HepG2 (cell line): Measurements from ENCODE around the gene NPAS2. TPM values are rescaled to one million over a fixed set of nuclear protein-coding genes. Genes with fewer than 3 reads are reported as not detected.

Experiments
- AHDC1 ChIP-seq: sonication (generic); formaldehyde crosslinking; IDR thresholded peaks from 2 replicates; pipeline ENCODE4 v1.5.1; 2020; ENCODE audit warnings: mild to moderate bottlenecking, missing genetic modification reagents, borderline replicate concordance
- FOXK1 ChIP-seq: sonication (generic); formaldehyde crosslinking; IDR thresholded peaks from 2 replicates; pipeline ENCODE4 v1.4.0; 2020; ENCODE audit warnings: low read depth, missing genetic modification reagents, borderline replicate concordance
- GATAD2A ChIP-seq: IDR thresholded peaks from 2 replicates; pipeline ENCODE4 v1.6.1; 2016
- ISX ChIP-seq: sonication (generic); formaldehyde crosslinking; conservative IDR thresholded peaks from 2 replicates; pipeline ENCODE4 v1.5.0; 2020; ENCODE audit warnings: missing genetic modification reagents
- MAFF ChIP-seq: IDR thresholded peaks from 2 replicates; pipeline ENCODE4 v1.6.1; 2011; ENCODE audit warnings: low read depth, low read length, improper control_type of control experiment
- MXD4 ChIP-seq: IDR thresholded peaks from 2 replicates; pipeline ENCODE4 v1.6.1; 2016; ENCODE audit warnings: mild to moderate bottlenecking, missing biosample characterization, missing genetic modification reagents
- POLR2AphosphoS5 ChIP-seq: IDR thresholded peaks from 2 replicates; pipeline ENCODE4 v1.6.1; 2012; ENCODE audit warnings: low read depth, low read length
- SAP130 ChIP-seq: IDR thresholded peaks from 2 replicates; pipeline ENCODE4 v1.6.1; 2016; ENCODE audit warnings: low read depth
- SRY ChIP-seq: sonication (generic); formaldehyde crosslinking; IDR thresholded peaks from 2 replicates; pipeline ENCODE4 v1.8.0; 2022; ENCODE audit warnings: mild to moderate bottlenecking, missing genetic modification reagents
- TARDBP ChIP-seq: sonication (generic); formaldehyde crosslinking; IDR thresholded peaks from 2 replicates; pipeline ENCODE4 v1.8.0; 2022; ENCODE audit warnings: mild to moderate bottlenecking, missing genetic modification reagents
- ZBTB1 ChIP-seq: sonication (generic); formaldehyde crosslinking; IDR thresholded peaks from 2 replicates; pipeline ENCODE4 v1.4.0; 2020; ENCODE audit warnings: missing genetic modification reagents, borderline replicate concordance
- ZBTB38 ChIP-seq: sonication (generic); formaldehyde crosslinking; IDR thresholded peaks from 2 replicates; pipeline ENCODE4 v1.5.1; 2020; ENCODE audit warnings: mild to moderate bottlenecking, missing genetic modification reagents
- ZEB1 ChIP-seq: IDR thresholded peaks from 2 replicates; pipeline ENCODE4 v1.6.1; 2012; ENCODE audit warnings: mild to moderate bottlenecking, low read depth, inconsistent platforms; ENCODE audit not compliant: insufficient replicate concordance
- ZFP37 ChIP-seq: sonication (generic); formaldehyde crosslinking; IDR thresholded peaks from 2 replicates; pipeline ENCODE4 v1.4.0; 2020; ENCODE audit warnings: missing genetic modification reagents, borderline replicate concordance
- ZFP62 ChIP-seq: sonication (generic); formaldehyde crosslinking; IDR thresholded peaks from 2 replicates; pipeline ENCODE4 v1.4.0; 2020; ENCODE audit warnings: missing genetic modification reagents
- ZNF678 ChIP-seq: sonication (generic); formaldehyde crosslinking; IDR thresholded peaks from 2 replicates; pipeline ENCODE4 v1.4.0; 2020; ENCODE audit warnings: mild to moderate bottlenecking, missing genetic modification reagents
- polyA plus RNA-seq, 8 experiments: library from polyadenylated mRNA; depleted of rRNA in 3 of 8; stranded (reverse) in 7 of 8; unstranded in 1 of 8; fragments of >200 nt; fragmentation: Illumina TruSeq in 4 of 8; extraction: Trizol in 4 of 8; gene quantifications; 2 replicates each; pipeline versions ENCODE4 v1.2.1 to v1.2.3, GENCODE V29; 2011 to 2016; ENCODE audit warnings: low read depth in 4 of 8, missing spikeins in 1 of 8, mixed read lengths in 1 of 8; ENCODE audit not compliant: insufficient read depth in 1 of 8
- total RNA-seq, 5 experiments: library from RNA; depleted of rRNA; stranded (reverse); fragments of >200 nt; fragmentation: Illumina TruSeq; extraction: Trizol; gene quantifications; 2 replicates each; pipeline ENCODE4 v1.2.3, GENCODE V29; 2016; ENCODE audit warnings: low read depth in 1 of 5
- TF ChIP-seq, protein P1 (sequence below): sonication (generic); formaldehyde crosslinking; IDR thresholded peaks from 2 replicates; pipeline ENCODE4 v1.4.0; 2020; ENCODE audit warnings: missing genetic modification reagents, borderline replicate concordance
- TF ChIP-seq, protein P2 (sequence below): sonication (generic); formaldehyde crosslinking; IDR thresholded peaks from 2 replicates; pipeline ENCODE4 v1.4.0; 2020; ENCODE audit warnings: mild to moderate bottlenecking, missing genetic modification reagents

The NPAS2 gene
- total and polyA plus RNA-seq, 2 of the 13 experiments (the other 11 are each of a cell fraction or from before 2014, with no cell fraction given), result 14.8 to 37.5 TPM

DNA sequence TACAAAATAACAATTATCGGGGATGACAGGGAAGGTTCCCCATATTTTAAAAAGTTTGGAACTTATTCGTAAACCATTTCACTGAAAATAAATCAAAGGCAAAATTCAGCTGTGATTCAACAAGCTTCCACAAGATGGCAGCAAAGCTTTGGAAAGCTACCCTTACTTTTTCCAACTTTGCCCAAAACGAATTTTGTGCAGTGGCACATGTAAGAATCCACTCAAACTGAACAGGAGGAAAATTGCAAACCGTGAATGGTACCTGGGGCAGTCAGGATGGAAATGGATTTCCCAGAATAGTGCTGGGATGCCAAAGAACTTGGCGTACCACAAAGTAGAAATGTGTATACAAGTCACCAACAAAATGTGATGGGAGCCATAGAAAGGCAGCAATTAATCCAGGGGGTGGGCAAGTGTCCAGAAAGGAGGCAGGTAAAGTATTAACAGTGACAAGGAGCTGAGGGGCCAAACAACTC is 192.8 kb downstream of the NPAS2 start (continued):
- TF ChIP-seq, protein P1, sequence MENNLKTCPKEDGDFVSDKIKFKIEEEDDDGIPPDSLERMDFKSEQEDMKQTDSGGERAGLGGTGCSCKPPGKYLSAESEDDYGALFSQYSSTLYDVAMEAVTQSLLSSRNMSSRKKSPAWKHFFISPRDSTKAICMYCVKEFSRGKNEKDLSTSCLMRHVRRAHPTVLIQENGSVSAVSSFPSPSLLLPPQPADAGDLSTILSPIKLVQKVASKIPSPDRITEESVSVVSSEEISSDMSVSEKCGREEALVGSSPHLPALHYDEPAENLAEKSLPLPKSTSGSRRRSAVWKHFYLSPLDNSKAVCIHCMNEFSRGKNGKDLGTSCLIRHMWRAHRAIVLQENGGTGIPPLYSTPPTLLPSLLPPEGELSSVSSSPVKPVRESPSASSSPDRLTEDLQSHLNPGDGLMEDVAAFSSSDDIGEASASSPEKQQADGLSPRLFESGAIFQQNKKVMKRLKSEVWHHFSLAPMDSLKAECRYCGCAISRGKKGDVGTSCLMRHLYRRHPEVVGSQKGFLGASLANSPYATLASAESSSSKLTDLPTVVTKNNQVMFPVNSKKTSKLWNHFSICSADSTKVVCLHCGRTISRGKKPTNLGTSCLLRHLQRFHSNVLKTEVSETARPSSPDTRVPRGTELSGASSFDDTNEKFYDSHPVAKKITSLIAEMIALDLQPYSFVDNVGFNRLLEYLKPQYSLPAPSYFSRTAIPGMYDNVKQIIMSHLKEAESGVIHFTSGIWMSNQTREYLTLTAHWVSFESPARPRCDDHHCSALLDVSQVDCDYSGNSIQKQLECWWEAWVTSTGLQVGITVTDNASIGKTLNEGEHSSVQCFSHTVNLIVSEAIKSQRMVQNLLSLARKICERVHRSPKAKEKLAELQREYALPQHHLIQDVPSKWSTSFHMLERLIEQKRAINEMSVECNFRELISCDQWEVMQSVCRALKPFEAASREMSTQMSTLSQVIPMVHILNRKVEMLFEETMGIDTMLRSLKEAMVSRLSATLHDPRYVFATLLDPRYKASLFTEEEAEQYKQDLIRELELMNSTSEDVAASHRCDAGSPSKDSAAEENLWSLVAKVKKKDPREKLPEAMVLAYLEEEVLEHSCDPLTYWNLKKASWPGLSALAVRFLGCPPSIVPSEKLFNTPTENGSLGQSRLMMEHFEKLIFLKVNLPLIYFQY (CRISPR knock-in tag), result 0 out of 2 replicates have a peak, but pooled peaks have one; percentile 29
- TF ChIP-seq MAFF (no peak), TARDBP (CRISPR knock-in tag) (no peak), ISX (CRISPR knock-in tag) (no peak), AHDC1 (CRISPR knock-in tag) (peak; percentile 33; the same call in 1 of the 2 replicates), ZBTB1 (no peak), ZEB1 (no peak), MXD4 (CRISPR knock-in tag) (no peak), ZFP37 (CRISPR knock-in tag) (no peak), SRY (no peak), SAP130 (0 out of 2 replicates have a peak, but pooled peaks have one; percentile 16), ZNF678 (CRISPR knock-in tag) (no peak), GATAD2A (CRISPR knock-in tag) (no peak), FOXK1 (no peak), POLR2AphosphoS5 (no peak; the same call in 1 of the 2 replicates), ZFP62 (CRISPR knock-in tag) (no peak), ZBTB38 (CRISPR knock-in tag) (no peak)
- TF ChIP-seq, protein P2, sequence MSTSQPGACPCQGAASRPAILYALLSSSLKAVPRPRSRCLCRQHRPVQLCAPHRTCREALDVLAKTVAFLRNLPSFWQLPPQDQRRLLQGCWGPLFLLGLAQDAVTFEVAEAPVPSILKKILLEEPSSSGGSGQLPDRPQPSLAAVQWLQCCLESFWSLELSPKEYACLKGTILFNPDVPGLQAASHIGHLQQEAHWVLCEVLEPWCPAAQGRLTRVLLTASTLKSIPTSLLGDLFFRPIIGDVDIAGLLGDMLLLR (CRISPR knock-in tag), result no peak
